ENCODE results near the gene SUSD6.
A peak's percentile ranks its signal among the peaks of the same experiment; 100 is the strongest.
"Not testable (repeated sequence)": the region's sequence is repeated elsewhere in the genome, so short reads cannot be mapped to it uniquely, and the experiment has no call there.

Gene SUSD6

GRCh38 chr14:69710378-69710777, 99.0 kb downstream of the SUSD6 start:
- FAIRE-seq (peak; percentile 26), DNase-seq (ENCODE audit: insufficient read length, low spot score) (no peak)

- no peak for FAIRE-seq
These were observed 99.7 kb downstream of the SUSD6 start for GRCh38 chr14:69711065-69711464.

GRCh38 chr14:69711477-69711876, 100.1 kb downstream of the SUSD6 start:
- DNase-seq (ENCODE audit: insufficient read length, low spot score) (no peak), FAIRE-seq (no peak)

More at GRCh38 chr14:69711065-69711464, 99.7 kb downstream of the SUSD6 start:
- no peak for DNase-seq (ENCODE audit: insufficient read length, low spot score)

- DNase-seq (ENCODE audit: insufficient read length, low spot score), result no peak
- no peak for FAIRE-seq
These were observed 100.6 kb downstream of the SUSD6 start for GRCh38 chr14:69711881-69712560.

GRCh38 chr14:69712599-69713088, 101.2 kb downstream of the SUSD6 start:
- FAIRE-seq (peak; percentile 88), DNase-seq (ENCODE audit: insufficient read length, low spot score) (no peak)

- DNase-seq (ENCODE audit: insufficient read length, low spot score), result no peak
- FAIRE-seq, result peak; percentile 87
These were observed 101.9 kb downstream of the SUSD6 start for GRCh38 chr14:69713209-69713781.

GRCh38 chr14:69713993-69714679, 102.7 kb downstream of the SUSD6 start:
- peak; percentile 65 for FAIRE-seq
- no peak for DNase-seq (ENCODE audit: insufficient read length, low spot score)

- DNase-seq (ENCODE audit: insufficient read length, low spot score), result no peak
- FAIRE-seq, result peak; percentile 74
These were observed 104.5 kb downstream of the SUSD6 start for GRCh38 chr14:69715725-69716477.

- FAIRE-seq (peak; percentile 85), DNase-seq (ENCODE audit: insufficient read length, low spot score) (no peak)
These were observed 105.2 kb downstream of the SUSD6 start for GRCh38 chr14:69716478-69717187.

GRCh38 chr14:69718614-69719013, 107.2 kb downstream of the SUSD6 start:
- not testable (repeated sequence) for DNase-seq (ENCODE audit: insufficient read length, low spot score); FAIRE-seq

- DNase-seq (ENCODE audit: insufficient read length, low spot score) (no peak), FAIRE-seq (peak; percentile 71)
These were observed 108.1 kb downstream of the SUSD6 start for GRCh38 chr14:69719501-69719951.

- FAIRE-seq, result peak; percentile 58
These were observed 109.5 kb downstream of the SUSD6 start for GRCh38 chr14:69720912-69721311.

GRCh38 chr14:69726761-69727511, 115.5 kb downstream of the SUSD6 start:
- peak; percentile 98 for FAIRE-seq
- peak; percentile 99 for DNase-seq (ENCODE audit: insufficient read length, low spot score)

More at GRCh38 chr14:69720912-69721311, 109.5 kb downstream of the SUSD6 start:
- no peak for DNase-seq (ENCODE audit: insufficient read length, low spot score)

GRCh38 chr14:69727860-69728259, 116.5 kb downstream of the SUSD6 start:
- no peak for DNase-seq (ENCODE audit: insufficient read length, low spot score)
- FAIRE-seq, result no peak

GRCh38 chr14:69731919-69732598, 120.7 kb downstream of the SUSD6 start:
- DNase-seq (ENCODE audit: insufficient read length, low spot score); FAIRE-seq: not testable (repeated sequence)

- peak; percentile 38 for FAIRE-seq
- not testable (repeated sequence) for DNase-seq (ENCODE audit: insufficient read length, low spot score)
These were observed 125.0 kb downstream of the SUSD6 start for GRCh38 chr14:69736405-69736804.

GRCh38 chr14:69741055-69741454, 129.7 kb downstream of the SUSD6 start:
- no peak for DNase-seq (ENCODE audit: insufficient read length, low spot score)
- peak; percentile 20 for FAIRE-seq

- FAIRE-seq, result no peak
- no peak for DNase-seq (ENCODE audit: insufficient read length, low spot score)
These were observed 138.6 kb downstream of the SUSD6 start for GRCh38 chr14:69749956-69750355.

GRCh38 chr14:69750495-69750894, 139.1 kb downstream of the SUSD6 start:
- no peak for DNase-seq (ENCODE audit: insufficient read length, low spot score)
- FAIRE-seq, result peak; percentile 40
